PFSK-1 (cell line): ENCODE data around the gene ANTXR1.

Experiments used
- FOXP2 ChIP-seq: optimal IDR thresholded peaks from 2 replicates; pipeline ENCODE3; 2011; ENCODE audit warnings: borderline replicate concordance, control low read depth, inconsistent platforms; ENCODE audit not compliant: insufficient read depth; ENCODE audit errors: extremely low read length, extremely low read depth
- POLR2AphosphoS5 ChIP-seq: IDR thresholded peaks from 2 replicates; pipeline ENCODE4 v1.6.1; 2012; ENCODE audit warnings: low read depth, mild to moderate bottlenecking, control low read depth, low read length, moderate library complexity
- REST ChIP-seq, 2 experiments: IDR thresholded peaks; 2 replicates each; pipeline versions ENCODE4 v1.6.1 to v1.8.0; 2011 to 2012; ENCODE audit warnings: low read depth in 2 of 2, low read length in 2 of 2, control low read depth in 1 of 2, inconsistent platforms in 1 of 2, mild to moderate bottlenecking in 1 of 2, moderate library complexity in 1 of 2; ENCODE audit not compliant: insufficient read depth in 1 of 2
- SIN3A ChIP-seq: IDR thresholded peaks from 2 replicates; pipeline ENCODE4 v1.6.1; 2012; ENCODE audit warnings: mild to moderate bottlenecking, low read length, moderate library complexity, borderline replicate concordance; ENCODE audit not compliant: insufficient read depth
- TAF1 ChIP-seq: IDR thresholded peaks from 2 replicates; pipeline ENCODE4 v1.6.1; 2012; ENCODE audit warnings: low read length, control low read depth, borderline replicate concordance; ENCODE audit not compliant: insufficient read depth

Gene ANTXR1

GRCh38 chr2:69076601-69077000 lies 63.6 kb downstream of the ANTXR1 start:
- TF ChIP-seq POLR2AphosphoS5 = no peak
- no peak for TF ChIP-seq TAF1

- no peak for TF ChIP-seq REST (IDR thresholded peaks at IDR 0.05; ENCODE audit: insufficient read depth in 1 of 2, low read depth in 2 of 2, low read length in 2 of 2)
- TF ChIP-seq TAF1 = no peak
- no peak for TF ChIP-seq POLR2AphosphoS5
- TF ChIP-seq SIN3A = no peak
- no peak for TF ChIP-seq FOXP2
Measured at GRCh38 chr2:69077252-69077950, 64.4 kb downstream of the ANTXR1 start.

- TF ChIP-seq FOXP2 (no peak), REST (IDR thresholded peaks at IDR 0.05; ENCODE audit: insufficient read depth in 1 of 2, low read depth in 2 of 2, low read length in 2 of 2) (no peak), POLR2AphosphoS5 (no peak), SIN3A (no peak), TAF1 (no peak)
Measured at GRCh38 chr2:69080071-69080470, 67.1 kb downstream of the ANTXR1 start.

GRCh38 chr2:69081001-69081580 lies 68.1 kb downstream of the ANTXR1 start:
- TF ChIP-seq POLR2AphosphoS5 = no peak
- TF ChIP-seq SIN3A = no peak
- TF ChIP-seq TAF1 = no peak

GRCh38 chr2:69081757-69082156 lies 68.8 kb downstream of the ANTXR1 start:
- TF ChIP-seq POLR2AphosphoS5 = no peak
- TF ChIP-seq SIN3A = no peak

- TF ChIP-seq FOXP2 (no peak), REST (IDR thresholded peaks at IDR 0.05; ENCODE audit: insufficient read depth in 1 of 2, low read depth in 2 of 2, low read length in 2 of 2) (no peak), SIN3A (no peak), TAF1 (no peak), POLR2AphosphoS5 (no peak)
Measured at GRCh38 chr2:69082430-69082997, 69.5 kb downstream of the ANTXR1 start.
